SHP77 (cell line): ENCODE measurements around the gene TIMM29.

Source experiments
- DNase-seq, 2 experiments: peaks; one replicate each; lab custom pipeline; 2025; lab: John Stamatoyannopoulos, UW

Gene TIMM29

DNA sequence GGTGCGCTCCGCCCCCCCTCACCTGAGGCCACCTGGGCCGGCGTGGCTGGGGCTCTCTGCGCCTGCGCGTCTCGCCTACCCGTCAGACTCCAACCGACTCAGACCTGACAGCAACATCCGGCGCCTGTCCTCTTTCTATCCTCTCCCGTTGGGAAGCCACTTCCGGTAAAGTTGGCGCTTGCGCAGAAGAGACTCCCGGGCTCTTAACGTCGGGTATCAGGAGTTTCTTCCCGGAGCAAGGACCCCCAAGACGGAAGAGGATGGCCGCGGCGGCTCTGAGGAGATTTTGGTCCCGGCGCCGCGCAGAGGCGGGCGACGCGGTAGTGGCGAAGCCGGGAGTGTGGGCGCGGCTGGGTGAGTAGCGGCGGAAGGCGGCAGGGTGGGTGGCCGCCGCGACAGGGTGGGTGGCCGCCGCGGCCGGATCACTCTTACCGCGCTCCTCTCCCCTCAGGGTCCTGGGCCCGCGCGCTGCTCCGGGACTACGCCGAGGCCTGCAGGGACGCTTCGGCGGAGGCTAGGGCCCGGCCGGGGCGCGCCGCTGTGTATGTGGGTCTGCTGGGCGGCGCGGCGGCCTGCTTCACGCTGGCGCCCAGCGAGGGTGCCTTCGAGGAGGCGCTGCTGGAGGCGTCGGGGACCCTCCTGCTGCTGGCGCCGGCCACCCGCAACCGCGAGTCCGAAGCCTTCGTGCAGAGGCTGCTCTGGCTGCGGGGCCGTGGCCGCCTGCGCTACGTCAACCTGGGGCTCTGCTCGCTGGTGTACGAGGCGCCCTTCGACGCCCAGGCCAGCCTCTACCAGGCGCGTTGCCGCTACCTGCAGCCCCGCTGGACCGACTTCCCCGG is at the start of gene TIMM29, which contains the start of gene YIPF2:
TSS of gene TIMM29 (plus strand) at position 249 of the 839 bp plus-strand sequence. CDS start at position 261, 12 bp downstream.
TSS of gene YIPF2 (minus strand) at position 77 of the 839 bp plus-strand sequence. CDS start 229 bp downstream, outside the sequence.
- DNase-seq = peak; percentile 97 to 98

DNA sequence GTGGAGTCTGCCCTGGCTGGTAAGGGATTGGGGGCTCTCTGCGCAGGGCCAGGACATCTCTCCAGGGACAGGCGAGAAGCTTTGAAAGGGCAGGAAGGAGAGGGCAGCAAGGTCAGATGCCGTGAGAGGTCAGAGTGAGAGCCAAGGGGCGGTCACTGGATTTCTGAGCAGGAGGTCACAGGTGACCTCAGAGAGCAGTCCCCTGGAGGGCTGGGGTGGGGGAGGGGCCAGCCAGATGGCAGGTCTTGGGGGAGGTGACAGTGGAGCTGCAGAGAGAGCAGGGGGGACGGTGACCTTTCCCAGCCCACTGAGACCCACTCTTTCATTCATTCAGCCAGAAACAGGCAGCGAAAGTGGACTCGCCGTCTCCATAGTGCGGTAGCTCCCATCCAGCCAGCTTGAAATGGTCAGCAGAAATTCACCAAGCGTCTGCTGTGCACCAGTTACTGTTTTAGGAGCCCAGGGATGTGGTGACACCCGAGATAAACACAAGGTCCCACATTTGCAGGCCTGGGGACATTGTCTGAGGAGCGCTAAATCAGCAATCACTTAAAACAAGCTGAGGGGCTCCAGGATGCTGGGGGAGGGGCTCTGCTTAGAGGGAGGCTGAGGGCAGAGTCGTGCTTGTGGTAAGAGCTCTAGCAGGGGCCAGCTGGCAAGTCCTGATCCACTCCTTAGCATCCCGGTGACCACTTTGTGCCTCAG is 47.1 kb upstream of the TIMM29 start:
- no peak for DNase-seq

DNA sequence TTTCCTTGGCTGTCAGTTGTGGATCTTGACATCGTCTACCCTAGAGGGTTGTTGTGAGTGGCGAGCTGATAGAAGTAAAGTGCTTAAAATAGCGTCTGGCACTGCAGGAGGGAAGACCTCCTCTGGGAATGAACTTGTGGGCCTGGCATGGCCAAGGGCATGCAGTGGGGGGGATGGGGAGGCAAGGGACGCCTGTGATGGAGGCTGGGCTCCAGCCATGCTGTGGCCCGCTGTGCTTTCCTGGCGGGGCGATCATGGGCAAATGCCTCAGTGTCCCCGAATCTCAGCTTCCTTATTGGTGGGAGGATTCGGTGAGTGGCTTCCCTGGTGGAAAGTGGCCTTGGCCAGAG is 46.5 kb upstream of the TIMM29 start:
- DNase-seq = no peak

DNA sequence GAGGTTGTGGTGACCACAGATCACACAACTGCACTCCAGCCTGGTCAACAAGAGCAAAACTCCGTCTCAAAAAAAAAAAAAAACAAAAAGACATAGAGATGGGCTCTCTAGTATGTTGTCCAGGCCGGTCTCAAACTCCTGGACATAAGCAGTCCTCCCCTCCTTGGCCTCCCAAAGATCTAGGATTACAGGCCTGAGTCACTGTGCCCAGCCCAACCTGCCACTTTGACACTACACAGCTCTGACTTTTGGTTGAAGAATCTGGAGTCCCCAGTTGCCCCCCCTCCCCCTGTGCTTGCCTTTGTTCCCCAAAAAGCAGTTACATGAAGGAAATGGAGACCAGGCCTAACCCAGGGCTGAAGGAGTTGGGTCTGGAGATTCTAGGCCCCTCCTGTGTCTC is 44.3 kb upstream of the TIMM29 start:
- no peak for DNase-seq

DNA sequence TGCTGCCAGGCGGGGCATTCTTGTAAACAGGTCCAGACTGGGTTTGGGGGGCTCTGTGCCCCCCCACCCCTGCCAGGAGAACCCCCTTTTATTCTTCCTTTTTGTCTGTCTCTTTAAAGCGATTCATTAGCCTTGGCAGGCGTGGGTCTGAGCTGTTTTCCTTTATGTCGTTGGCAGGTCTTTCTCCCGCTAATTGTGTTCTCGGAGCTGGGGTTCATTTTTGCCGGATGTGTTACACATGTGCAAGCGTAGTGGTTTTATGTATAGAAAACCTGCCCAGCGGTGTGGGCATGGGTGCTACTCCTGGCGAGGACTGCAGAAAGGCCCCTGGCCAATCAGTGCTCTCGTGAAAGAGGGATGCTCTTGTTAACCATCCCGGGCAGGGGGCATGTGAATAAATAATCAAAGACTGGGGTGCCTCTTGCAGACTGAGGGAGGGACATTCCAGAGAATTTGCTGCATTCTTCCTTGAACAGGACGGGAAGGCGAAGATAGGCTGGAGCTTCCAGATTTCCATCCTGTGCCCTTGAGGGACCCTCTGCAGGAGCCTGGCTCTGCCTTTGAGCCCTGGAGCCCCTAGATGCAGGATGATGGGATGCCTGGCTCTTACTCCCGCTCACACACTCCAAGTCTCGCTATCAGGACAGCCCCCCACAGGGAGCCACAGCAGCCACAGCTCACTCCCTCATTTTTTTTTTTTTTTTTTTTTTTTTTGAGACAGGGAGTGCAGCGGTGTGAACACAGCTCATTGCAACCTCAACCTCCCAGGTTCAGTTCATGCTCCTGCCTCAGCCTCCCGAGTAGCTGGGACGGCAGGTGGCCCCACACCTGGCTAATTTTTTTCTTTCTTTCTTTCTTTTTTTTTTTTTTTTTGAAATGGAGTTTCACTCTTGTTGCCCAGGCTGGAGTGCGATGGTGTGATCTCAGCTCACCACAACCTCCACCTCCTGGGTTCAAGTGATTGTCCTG is 43.1 kb upstream of the TIMM29 start:
- DNase-seq = no peak

DNA sequence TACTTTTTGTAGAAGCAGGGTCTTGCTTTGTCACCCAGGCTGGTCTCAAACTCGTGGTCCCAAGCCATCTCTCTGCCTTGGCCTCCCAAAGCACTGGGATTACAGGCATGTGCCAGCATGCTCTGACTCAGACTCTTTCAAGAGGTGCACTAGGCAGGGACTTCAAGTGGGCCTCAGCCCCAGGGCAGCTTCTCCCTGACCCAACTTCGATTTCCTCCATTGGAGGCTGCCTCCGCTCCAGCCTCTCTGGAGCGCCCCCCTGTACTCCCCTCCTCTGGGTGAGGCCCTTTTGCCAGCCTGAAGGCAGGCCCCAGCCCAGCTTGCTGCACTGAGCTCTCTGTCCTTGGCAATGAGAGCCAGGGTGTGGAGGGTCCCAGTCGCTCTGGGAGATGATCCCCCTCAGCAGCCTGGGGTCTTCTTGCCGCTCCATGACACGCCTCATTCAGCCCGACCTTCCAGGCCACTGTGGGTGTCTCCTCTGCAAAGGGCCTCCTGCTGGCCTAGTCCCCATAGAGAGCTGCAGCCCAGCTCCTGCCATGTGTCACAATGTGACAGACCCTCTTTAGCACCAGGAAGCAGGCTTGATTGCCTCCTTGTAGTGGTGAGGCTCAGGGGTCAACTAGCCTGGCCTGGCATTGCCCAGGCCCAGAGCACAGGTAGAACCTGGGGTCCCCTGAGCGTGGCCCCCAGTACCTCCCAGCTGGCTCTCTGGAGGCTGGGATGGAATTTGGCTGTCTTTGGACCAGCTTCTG is 40.8 kb upstream of the TIMM29 start:
- DNase-seq = no peak

DNA sequence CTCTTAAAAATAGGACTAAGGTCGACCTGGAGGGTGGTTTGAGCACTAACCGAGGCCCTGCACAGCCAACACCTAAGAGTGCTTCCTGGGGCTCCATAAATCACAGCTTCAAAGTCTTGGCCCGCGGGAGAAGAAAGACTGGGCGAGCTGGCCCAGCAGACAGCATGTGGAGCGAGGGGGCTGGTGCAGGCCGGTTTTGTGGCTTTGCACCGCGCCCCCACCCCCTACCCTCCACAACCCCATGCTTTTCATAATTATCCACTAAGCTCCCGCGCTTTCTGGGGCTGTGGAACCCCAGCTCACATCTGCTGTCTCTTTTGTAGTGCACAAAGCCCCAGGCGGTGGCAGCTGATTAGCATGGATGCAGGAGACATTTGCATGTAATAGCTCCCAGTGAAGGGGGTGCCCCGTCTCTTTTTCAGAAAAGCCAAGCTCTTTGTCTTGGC is 40.2 kb upstream of the TIMM29 start:
- no peak for DNase-seq

DNA sequence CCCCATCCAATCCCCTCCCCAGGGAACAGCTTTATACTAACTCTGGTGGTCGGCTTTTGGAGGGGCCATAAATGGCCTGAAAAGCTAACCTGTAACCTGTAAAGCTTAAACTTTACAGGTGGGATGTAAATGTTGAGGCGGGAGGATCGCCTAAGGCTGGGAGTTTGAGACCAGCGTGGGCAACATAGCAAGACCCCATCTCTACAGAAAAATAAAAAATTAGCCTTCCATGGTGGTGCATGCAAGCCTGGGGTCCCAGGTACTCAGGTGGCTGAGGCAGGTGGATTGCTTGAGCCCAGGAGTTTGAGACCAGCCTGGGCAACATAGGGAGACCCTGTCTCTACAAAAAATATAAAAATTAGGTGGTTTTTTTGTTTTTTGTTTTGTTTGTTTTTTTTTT is 38.7 kb upstream of the TIMM29 start:
- no peak for DNase-seq

DNA sequence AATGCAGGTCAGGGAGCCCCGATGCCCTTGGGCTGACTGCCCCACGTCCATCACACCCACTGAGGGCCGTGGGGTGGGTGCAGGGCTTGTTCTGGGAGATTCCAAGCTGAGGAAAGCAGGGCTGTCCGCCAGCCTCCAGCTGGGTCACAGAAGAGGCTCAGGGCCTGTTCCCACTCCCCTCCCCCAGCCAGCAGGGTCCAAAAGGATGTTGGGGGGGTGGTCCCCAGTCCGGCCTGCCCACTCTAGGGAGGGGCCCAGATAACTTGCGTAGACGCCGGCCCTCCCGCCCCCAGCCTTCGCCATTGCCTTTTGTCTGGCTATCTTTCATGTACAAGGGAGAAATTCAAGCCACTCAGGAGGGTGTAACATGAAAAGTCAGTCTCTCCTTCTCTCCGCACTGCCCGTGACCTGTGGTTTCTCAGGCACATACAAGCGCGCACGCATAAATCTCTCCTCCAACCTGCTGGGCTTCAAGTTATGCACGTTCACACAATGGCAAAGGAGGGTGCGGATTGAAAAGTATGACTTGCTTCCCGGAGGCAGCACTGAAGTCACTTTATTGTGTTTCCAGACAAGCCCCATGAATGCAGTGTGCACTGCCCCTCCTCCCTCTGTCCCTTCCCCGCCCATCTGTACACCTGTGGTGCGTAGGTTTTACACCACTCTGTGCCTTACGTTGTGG is 37.1 kb upstream of the TIMM29 start:
- no peak for DNase-seq

DNA sequence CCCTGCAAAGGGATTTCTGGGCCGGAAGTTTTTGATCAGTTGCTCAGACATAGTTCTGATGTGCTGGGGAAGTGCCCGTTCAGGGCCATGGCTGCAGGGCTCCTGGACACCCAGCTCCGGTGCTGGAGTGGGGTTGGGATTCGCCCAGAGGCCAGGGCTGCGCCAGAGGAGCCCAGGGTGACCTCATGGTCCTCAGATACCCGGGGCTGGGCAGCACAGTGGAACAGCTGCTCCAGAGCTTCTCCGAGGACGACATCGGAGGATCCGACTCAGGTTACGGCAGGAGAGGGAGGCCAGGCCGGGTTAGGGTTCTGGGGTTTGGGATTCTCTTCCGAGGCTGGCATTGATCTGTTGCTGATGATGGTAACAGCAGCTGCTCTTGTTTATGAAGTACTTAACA is 36.4 kb upstream of the TIMM29 start:
- DNase-seq = no peak

DNA sequence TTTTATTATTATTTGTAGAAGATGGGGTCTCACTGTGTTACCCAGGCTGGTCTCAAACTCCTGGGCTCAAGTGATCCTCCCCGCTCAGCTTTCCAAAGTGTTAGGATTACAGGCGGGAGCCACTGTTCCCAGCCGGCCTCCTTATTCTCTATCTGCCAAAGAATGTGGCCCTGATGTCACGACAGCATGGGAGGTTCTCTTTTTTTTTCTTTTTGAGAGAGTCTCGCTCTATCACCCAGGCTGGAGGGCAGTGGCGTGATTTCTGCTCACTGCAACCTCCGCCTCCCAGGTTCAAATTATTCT is 33.7 kb upstream of the TIMM29 start:
- DNase-seq = no peak

DNA sequence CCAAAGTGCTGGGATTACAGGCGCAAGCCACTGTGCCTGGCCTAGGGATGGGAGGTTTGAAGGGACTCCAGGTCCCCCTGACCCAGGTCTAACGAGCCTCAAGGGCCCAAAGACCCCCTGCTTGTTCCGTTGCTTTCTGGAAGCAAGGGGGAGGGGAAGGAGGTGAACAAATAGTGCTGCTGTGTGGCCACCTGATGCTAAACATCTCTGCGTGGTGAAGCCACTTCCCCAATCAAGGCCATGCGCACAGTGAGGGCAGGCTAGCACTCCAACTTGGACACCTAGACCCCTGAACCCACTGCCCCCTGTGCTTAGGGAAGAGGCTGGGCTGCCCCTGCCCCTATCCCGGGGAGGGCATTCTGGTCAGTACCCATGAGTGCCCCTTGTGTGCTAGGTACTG is 33.2 kb upstream of the TIMM29 start:
- DNase-seq = no peak

DNA sequence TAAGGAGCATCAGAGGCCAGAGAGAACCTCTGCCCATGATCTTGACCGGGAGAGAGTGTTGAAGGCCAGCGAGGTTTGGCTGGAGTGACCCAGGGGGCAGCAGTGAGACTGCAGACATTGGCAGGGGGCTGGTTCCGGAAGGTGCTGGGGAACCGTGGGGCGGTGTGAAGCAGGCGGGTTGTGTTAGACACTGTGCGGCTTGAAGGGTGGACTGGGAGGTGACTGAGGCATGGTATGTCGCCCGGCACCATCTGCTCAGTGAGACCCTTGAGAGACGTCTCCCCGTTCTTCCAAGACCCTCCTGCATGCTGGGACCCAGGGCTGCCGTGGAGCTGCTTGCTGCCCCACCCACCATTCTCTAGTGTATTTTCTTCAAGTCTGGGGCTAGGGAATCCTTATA is 32.7 kb upstream of the TIMM29 start:
- no peak for DNase-seq

DNA sequence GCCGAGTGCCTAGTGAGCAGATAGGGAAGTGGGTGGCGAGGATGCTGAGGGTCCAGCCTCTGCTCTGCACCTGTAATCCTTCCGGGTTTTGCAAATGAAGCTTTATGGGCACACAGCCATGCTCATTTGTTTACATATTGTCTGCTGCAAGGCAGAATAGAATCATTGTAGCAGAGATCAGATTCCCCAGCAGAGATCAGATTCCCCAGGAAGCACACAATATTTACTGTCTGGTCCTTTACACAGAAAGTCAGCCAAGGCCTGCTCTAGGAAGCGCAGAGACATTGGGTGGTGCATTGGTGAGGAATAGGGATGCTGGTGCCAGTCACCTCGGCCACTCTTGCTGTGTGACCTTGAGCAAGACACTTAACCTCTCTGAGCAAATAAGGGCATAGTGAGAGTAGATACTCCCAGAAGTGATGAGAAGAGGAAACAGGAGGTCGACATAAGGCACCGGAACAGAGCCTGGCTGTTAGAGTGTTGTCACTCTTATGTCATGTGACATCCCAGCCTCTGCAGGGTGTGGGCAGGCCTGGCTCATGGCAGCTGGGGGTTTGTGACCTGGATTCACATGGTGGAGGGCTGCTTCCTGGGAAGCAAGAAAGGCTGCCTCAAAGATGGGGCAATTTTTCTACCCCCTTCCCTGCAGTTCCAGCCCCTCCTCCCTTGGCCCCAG is 31.6 kb upstream of the TIMM29 start:
- peak; percentile 60 to 63 for DNase-seq

DNA sequence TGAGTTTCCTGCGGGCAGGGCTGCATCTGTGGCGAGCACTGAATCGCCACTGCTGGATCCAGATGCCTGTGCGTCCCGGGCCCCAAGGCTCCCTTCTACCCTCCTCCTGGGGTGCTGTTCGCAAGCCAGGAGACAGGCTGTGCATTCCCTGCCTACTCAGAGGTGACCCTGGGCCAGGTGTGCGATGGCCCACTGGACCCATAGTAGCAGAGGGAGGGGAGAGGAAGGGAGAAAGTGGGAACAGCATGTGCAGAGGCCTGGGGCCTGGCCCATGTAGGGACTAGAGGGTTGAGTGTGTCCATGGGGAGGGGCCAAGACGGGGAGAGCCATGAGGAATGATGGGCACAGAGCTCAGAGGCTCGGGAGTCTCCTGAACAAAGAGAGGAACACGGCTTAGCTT is 30.0 kb upstream of the TIMM29 start:
- DNase-seq = no peak

DNA sequence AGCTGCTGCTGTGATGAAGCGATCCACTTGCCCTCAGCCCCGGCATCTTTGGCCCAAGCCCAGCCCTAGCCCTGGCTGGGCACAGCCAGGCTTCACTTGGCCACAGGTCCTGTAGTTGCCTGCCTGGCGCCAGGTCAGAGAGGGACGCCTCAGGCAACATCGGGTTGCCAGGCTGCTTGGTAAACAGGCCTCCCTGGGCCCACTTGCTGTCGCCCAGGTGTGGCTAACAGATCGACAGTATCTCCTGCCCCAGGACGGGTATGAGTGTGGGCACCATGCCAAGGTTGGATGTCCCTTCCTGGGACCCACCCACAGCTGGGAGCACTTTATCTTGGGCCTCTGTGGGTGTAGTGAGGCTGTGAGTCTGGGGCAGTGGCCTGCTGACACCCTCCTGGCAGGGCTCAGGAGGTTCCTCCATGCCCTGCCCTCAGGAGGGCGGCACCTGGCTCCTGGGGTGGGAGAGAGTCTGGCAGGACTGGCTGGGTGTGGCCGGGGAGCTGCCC is 29.4 kb upstream of the TIMM29 start:
- peak in 1 of 2 experiments; percentile 29 for DNase-seq

DNA sequence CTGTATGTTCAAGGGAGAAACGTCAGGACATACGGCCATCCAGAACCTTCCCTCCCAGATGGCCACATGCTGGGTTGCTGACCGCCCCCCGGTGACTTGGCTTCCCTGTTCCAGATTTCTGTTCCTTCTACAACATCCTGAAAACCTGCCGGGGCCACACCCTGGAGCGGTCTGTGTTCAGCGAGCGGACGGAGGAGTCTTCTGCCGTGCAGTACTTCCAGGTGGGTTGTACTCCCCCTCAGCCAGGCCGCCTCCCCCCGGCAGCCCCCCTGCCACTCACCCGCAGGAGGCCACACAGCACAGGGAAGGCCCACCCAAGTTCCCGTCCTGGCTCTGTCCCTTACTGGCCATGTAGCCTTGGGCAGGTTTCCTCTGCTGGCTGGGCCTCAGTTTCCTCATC is 20.7 kb upstream of the TIMM29 start:
- no peak for DNase-seq

DNA sequence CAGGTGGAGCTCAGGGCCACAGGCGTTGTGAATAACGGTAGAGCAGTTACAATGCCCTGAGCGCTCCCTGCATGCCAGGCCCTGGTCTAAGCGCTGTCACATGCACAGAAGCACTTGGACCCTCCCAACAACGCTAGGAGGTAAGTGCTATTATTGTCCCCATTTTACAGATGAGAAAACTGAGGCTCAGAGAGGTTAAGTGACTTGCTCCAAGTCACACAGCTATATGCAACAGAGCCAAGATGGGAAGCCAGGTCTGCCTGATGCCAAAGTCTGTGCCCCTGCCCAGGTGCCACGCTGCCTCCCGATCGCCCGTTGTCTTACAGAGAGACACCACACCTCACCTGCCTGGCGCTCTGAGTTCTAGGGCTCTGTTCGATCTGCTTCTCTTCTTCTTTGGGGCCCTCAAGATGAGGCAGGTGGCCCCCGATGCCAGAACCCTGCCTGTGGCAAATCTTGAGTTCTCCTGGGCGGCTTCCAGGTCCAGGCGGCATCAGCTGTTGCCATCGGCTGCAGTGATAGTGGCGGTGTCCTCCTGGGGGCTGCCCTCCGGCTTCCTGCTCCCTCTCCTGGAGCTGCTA is 20.1 kb upstream of the TIMM29 start:
- DNase-seq = no peak

DNA sequence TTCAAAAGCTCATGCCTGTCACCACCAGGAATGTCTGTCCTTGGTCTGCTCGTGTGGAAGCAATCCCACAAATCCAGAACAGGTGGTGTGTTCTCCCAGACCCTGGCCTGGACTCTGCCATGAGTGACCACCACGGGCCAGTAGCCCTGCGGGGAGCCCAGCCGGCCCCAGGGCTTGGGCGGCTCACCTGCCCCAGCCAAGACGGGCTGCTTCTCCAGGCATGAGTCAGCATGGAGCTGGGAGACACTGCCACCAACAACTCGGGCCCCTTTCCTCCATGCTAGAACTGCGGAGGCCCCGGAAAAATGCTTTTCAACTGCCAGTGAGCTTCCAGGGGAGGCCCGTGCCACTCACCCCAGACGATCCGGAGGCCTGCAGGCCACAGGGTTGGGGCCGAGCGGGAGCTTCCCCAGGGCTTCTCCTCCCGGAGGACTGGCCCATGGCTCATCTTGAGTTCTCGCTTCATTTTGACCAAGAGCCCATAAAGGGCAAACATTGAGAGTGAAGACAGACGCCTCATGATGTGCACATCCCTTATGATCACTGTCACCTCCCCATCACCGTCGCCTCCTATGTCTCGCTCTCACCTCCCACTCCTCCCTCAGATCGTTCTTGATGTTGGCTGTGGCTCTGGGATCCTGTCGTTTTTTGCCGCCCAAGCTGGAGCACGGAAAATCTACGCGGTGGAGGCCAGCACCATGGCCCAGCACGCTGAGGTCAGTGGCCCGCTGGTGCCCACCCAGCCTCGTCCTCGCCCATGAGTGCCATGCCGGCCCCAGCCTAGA is 16.8 kb upstream of the TIMM29 start:
- no peak for DNase-seq
